ENCODE measurements around the gene LLGL1. TPM values are rescaled to one million over a fixed set of nuclear protein-coding genes. Genes with fewer than 3 reads are reported as not detected.
A peak's percentile ranks its signal among the peaks of the same experiment; 100 is the strongest.

Gene LLGL1
- total RNA-seq, 1 donor from 2014 or later: 43.5 TPM

DNA sequence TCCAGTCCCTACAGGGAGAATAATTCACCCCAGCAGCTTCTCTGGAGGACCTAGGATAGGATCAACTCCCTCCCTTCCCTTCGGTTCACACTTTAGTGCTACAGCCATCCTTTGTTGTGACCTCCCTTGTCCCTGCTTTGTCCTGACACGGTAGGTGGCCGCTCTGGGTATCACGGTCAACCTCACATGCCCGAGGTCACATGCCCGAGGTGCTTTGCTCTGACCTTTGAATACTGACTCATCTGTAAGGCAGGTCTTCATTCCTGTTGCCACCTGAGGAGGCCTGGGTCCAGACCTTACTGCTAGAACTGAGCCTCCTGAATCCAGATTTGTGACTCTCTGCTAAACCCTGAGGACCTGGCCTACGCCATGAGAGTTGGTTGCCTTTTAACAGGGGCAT is 22.1 kb upstream of the LLGL1 start:
- Histone ChIP-seq H4K20me1 (ENCODE audit: insufficient read depth, low read length) (peaks cover 85% of the 10 kb centered on the region), H2AFZ (ENCODE audit: low read depth, low read length) (no peak overlapping the region), H3K27me3 (ENCODE audit: insufficient read depth, low read length) (no peaks in the 10 kb centered on the region), H3K79me2 (ENCODE audit: insufficient read depth, low read length) (peaks cover 77% of the 10 kb centered on the region), H3K27ac (ENCODE audit: low read depth, low read length) (no peak overlapping the region), H3K4me3 (ENCODE audit: insufficient read depth, low read depth, low read length) (no peak overlapping the region), H3K9me3 (ENCODE audit: insufficient read depth, low read depth, low read length) (no peaks in the 10 kb centered on the region), H3K4me1 (ENCODE audit: insufficient read depth, low read length) (no peaks in the 10 kb centered on the region), H3K4me2 (ENCODE audit: low read length) (no peak overlapping the region), H3K36me3 (ENCODE audit: insufficient read depth, low read length) (peaks cover 34% of the 10 kb centered on the region), H3K9ac (ENCODE audit: low read length) (no peak overlapping the region)
- peak overlapping the region; percentile 69 for H3K27ac Mint-ChIP-seq (ENCODE audit: unreplicated experiment)
- H3K36me3 Mint-ChIP-seq (ENCODE audit: low read depth, unreplicated experiment): peaks cover 19% of the 10 kb centered on the region
- no peaks in the 10 kb centered on the region for H3K4me1 Mint-ChIP-seq (ENCODE audit: low read depth, unreplicated experiment)
- no peaks in the 10 kb centered on the region for H3K27me3 Mint-ChIP-seq (ENCODE audit: low read depth, unreplicated experiment)
- no peak for DNase-seq (ENCODE audit: low read depth)
- H3K4me3 Mint-ChIP-seq (ENCODE audit: unreplicated experiment): no peak overlapping the region
- no peaks in the 10 kb centered on the region for H3K9me3 Mint-ChIP-seq (ENCODE audit: unreplicated experiment)
- TF ChIP-seq CTCF (IDR thresholded peaks at IDR 0.05; ENCODE audit: insufficient read depth, low read depth, low read length) (no peak), EZH2 (IDR thresholded peaks at IDR 0.05; ENCODE audit: insufficient read depth, low read length) (no peak)
- no peak for FAIRE-seq

- H4K20me1 ChIP-seq (ENCODE audit: insufficient read depth, low read length): peaks cover 75% of the 10 kb centered on the region
- TF ChIP-seq CTCF (IDR thresholded peaks at IDR 0.05; ENCODE audit: insufficient read depth, low read depth, low read length): no peak
- TF ChIP-seq EZH2 (IDR thresholded peaks at IDR 0.05; ENCODE audit: insufficient read depth, low read length): no peak
- H3K36me3 Mint-ChIP-seq (ENCODE audit: low read depth, unreplicated experiment): peaks cover 22% of the 10 kb centered on the region
- H3K27ac ChIP-seq (ENCODE audit: low read depth, low read length): no peak overlapping the region
- peaks cover 35% of the 10 kb centered on the region for H3K36me3 ChIP-seq (ENCODE audit: insufficient read depth, low read length)
- no peaks in the 10 kb centered on the region for H3K27me3 ChIP-seq (ENCODE audit: insufficient read depth, low read length)
- no peaks in the 10 kb centered on the region for H3K9me3 ChIP-seq (ENCODE audit: insufficient read depth, low read depth, low read length)
- H3K79me2 ChIP-seq (ENCODE audit: insufficient read depth, low read length): peaks cover 52% of the 10 kb centered on the region
- no peak overlapping the region for H3K4me2 ChIP-seq (ENCODE audit: low read length)
- H3K9ac ChIP-seq (ENCODE audit: low read length): no peak overlapping the region
- no peak overlapping the region for H3K4me3 Mint-ChIP-seq (ENCODE audit: unreplicated experiment)
- no peaks in the 10 kb centered on the region for H3K9me3 Mint-ChIP-seq (ENCODE audit: unreplicated experiment)
- no peak overlapping the region for H2AFZ ChIP-seq (ENCODE audit: low read depth, low read length)
- no peak overlapping the region for H3K27ac Mint-ChIP-seq (ENCODE audit: unreplicated experiment)
- no peaks in the 10 kb centered on the region for H3K27me3 Mint-ChIP-seq (ENCODE audit: low read depth, unreplicated experiment)
- no peak for FAIRE-seq
- H3K4me3 ChIP-seq (ENCODE audit: insufficient read depth, low read depth, low read length): no peak overlapping the region
- no peak for DNase-seq (ENCODE audit: low read depth)
- no peaks in the 10 kb centered on the region for H3K4me1 ChIP-seq (ENCODE audit: insufficient read depth, low read length)
- no peaks in the 10 kb centered on the region for H3K4me1 Mint-ChIP-seq (ENCODE audit: low read depth, unreplicated experiment)
Observed at GRCh38 chr17:18205861-18206260, 19.6 kb upstream of the LLGL1 start.

- H3K27ac Mint-ChIP-seq (ENCODE audit: unreplicated experiment): no peak overlapping the region
- no peak overlapping the region for H3K4me3 Mint-ChIP-seq (ENCODE audit: unreplicated experiment)
- H3K36me3 Mint-ChIP-seq (ENCODE audit: low read depth, unreplicated experiment): peaks cover 18% of the 10 kb centered on the region
Observed at GRCh38 chr17:18206962-18207361, 18.5 kb upstream of the LLGL1 start.

More at GRCh38 chr17:18206962-18207361, 18.5 kb upstream of the LLGL1 start:
- peaks cover 46% of the 10 kb centered on the region for H3K79me2 ChIP-seq (ENCODE audit: insufficient read depth, low read length)
- H3K9ac ChIP-seq (ENCODE audit: low read length): no peak overlapping the region
- no peaks in the 10 kb centered on the region for H3K27me3 Mint-ChIP-seq (ENCODE audit: low read depth, unreplicated experiment)
- no peak for DNase-seq (ENCODE audit: low read depth)
- H3K4me1 ChIP-seq (ENCODE audit: insufficient read depth, low read length): no peaks in the 10 kb centered on the region
- no peak overlapping the region for H2AFZ ChIP-seq (ENCODE audit: low read depth, low read length)
- H3K36me3 ChIP-seq (ENCODE audit: insufficient read depth, low read length): peaks cover 35% of the 10 kb centered on the region
- H3K4me3 ChIP-seq (ENCODE audit: insufficient read depth, low read depth, low read length): no peak overlapping the region
- H3K27me3 ChIP-seq (ENCODE audit: insufficient read depth, low read length): no peaks in the 10 kb centered on the region
- H3K9me3 Mint-ChIP-seq (ENCODE audit: unreplicated experiment): no peaks in the 10 kb centered on the region
- no peaks in the 10 kb centered on the region for H3K4me1 Mint-ChIP-seq (ENCODE audit: low read depth, unreplicated experiment)
- TF ChIP-seq CTCF (IDR thresholded peaks at IDR 0.05; ENCODE audit: insufficient read depth, low read depth, low read length) (no peak), EZH2 (IDR thresholded peaks at IDR 0.05; ENCODE audit: insufficient read depth, low read length) (no peak)
- H4K20me1 ChIP-seq (ENCODE audit: insufficient read depth, low read length): peaks cover 70% of the 10 kb centered on the region
- H3K4me2 ChIP-seq (ENCODE audit: low read length): no peak overlapping the region
- no peaks in the 10 kb centered on the region for H3K9me3 ChIP-seq (ENCODE audit: insufficient read depth, low read depth, low read length)
- no peak overlapping the region for H3K27ac ChIP-seq (ENCODE audit: low read depth, low read length)
- no peak for FAIRE-seq

All from astrocyte (in vitro differentiated cells and primary cell).